Ascending aorta (tissue), 2 donors: Measurements from ENCODE around the gene GLG1. TPM values are rescaled to one million over a fixed set of nuclear protein-coding genes. Genes with fewer than 3 reads are reported as not detected.

Experiments used
- DNase-seq, 2 donors: peaks; one replicate each; pipeline ENCODE4 v3.0.0-alpha.2; 2019; ENCODE audit warnings: low spot score in 2 of 2
- H3K27ac ChIP-seq, 2 donors: fragments of 200-600 bp; sonication (generic); one replicate each; pipeline ENCODE4 v1.5.1; 2016 to 2017; ENCODE audit warnings: mild to moderate bottlenecking in 1 of 2
- H3K27me3 ChIP-seq: fragments of 200-600 bp; sonication (generic); one replicate; pipeline ENCODE4 v1.5.1; 2017
- H3K36me3 ChIP-seq, 2 donors: fragments of 200-600 bp; sonication (generic); one replicate each; pipeline ENCODE4 v1.5.1; 2016
- H3K4me1 ChIP-seq, 2 donors: fragments of 200-600 bp; sonication (generic); one replicate each; pipeline ENCODE4 v1.5.1; 2016 to 2017; ENCODE audit warnings: mild to moderate bottlenecking in 1 of 2
- H3K4me3 ChIP-seq, 2 donors: fragments of 200-600 bp; sonication (generic); one replicate each; pipeline ENCODE4 v1.5.1; 2016 to 2017; ENCODE audit warnings: mild to moderate bottlenecking in 1 of 2
- H3K9me3 ChIP-seq, 2 donors: fragments of 200-600 bp; sonication (generic); one replicate each; pipeline ENCODE4 v1.5.1; 2016
- intact Hi-C: fragments of 100-400 bp; cut with DNase I; formaldehyde crosslinking; loops from one replicate; pipeline ENCODE4 v1.15.1; 2023
- total RNA-seq: library from RNA; depleted of rRNA; stranded (reverse); fragments of >200 nt; gene quantifications from one replicate; pipeline ENCODE4 v1.1.0, GENCODE V29; 2016
- TF ChIP-seq, protein P1 (sequence below), 3 experiments: fragments of 200-600 bp in 2 of 3; fragments of 450-650 bp in 1 of 3; sonication (generic) in 2 of 3; IDR thresholded peaks; one replicate each; pipeline ENCODE4 v1.5.1; 2016 to 2019; ENCODE audit warnings: antibody characterized with exemption in 3 of 3, mild to moderate bottlenecking in 1 of 3, moderate library complexity in 1 of 3

Gene GLG1
- total RNA-seq, 1 donor from 2014 or later, result 77.0 TPM

DNA sequence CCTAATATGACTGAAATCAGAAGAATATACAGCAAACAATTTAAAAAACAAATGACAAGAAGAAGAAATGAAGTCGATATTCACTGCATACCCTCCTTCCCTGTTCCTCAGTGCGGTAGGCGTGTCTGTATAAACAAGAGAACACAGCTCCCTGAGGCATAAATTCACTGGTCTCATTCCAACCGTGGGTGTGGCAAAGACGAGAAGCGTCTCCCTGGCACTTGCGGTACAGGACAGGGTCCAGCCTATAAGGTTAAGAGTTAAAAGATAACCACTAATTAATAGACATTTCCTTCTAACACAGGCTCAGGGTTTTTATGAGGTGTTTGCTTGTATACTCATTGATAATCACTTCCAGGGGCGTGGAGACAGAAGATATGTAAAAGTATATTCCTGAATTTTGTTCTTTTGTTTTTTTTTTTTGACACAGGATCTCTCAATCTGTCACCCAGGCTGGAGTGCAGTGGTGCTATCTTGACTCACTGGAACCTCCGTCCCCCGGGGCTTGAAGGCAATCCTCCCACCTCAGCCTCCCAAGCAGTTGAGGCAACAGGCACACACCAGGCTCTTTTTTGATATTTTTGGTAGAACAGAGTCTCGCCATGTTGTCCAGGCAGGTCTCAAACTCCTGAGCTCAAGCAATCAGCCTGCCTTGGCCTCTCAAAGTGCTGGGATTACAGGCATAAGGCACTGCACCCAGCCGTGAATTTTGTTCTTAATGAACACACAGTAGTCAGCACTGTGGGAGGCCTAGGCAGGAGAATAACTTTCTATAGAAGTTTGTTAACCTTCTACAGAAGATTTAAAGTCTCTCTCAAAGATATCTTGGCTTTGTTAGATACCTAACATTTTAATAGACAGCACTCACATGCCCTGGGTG lies 126.5 kb downstream of the GLG1 start:
- intact Hi-C loops, result no loop called here
- Histone ChIP-seq H3K4me3 (no peak overlapping the region), H3K4me1 (no peaks in the 10 kb centered on the region), H3K27me3 (no peaks in the 10 kb centered on the region), H3K36me3 (peaks cover 37 to 49% of the 10 kb centered on the region in 2 donors), H3K27ac (no peak overlapping the region), H3K9me3 (no peaks in the 10 kb centered on the region)
- no peak for DNase-seq
- TF ChIP-seq, protein P1, sequence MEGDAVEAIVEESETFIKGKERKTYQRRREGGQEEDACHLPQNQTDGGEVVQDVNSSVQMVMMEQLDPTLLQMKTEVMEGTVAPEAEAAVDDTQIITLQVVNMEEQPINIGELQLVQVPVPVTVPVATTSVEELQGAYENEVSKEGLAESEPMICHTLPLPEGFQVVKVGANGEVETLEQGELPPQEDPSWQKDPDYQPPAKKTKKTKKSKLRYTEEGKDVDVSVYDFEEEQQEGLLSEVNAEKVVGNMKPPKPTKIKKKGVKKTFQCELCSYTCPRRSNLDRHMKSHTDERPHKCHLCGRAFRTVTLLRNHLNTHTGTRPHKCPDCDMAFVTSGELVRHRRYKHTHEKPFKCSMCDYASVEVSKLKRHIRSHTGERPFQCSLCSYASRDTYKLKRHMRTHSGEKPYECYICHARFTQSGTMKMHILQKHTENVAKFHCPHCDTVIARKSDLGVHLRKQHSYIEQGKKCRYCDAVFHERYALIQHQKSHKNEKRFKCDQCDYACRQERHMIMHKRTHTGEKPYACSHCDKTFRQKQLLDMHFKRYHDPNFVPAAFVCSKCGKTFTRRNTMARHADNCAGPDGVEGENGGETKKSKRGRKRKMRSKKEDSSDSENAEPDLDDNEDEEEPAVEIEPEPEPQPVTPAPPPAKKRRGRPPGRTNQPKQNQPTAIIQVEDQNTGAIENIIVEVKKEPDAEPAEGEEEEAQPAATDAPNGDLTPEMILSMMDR (IDR thresholded peaks at IDR 0.05), result no peak

DNA sequence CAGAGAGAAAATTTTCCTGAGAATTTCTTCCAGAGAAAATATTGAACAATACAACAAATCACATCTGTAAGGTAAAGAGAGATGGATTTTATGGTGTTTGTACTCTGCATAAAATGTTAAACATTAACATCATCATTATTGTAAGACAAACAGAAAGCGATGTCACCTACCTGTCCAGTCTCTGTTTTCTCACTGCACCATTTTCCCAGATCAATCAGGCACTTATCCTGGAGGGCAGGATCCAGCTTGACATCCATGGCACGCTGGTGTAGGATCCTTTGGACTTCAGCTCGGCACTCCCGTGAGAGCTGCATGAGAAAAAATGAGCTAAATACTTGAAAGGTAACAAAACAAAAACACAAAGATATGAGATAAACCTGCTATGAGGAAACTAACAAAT lies 129.7 kb downstream of the GLG1 start:
- Histone ChIP-seq H3K36me3 (peaks cover 52 to 56% of the 10 kb centered on the region in 2 donors), H3K9me3 (no peaks in the 10 kb centered on the region), H3K27me3 (no peaks in the 10 kb centered on the region), H3K4me1 (no peaks in the 10 kb centered on the region), H3K27ac (no peak overlapping the region), H3K4me3 (no peak overlapping the region)
- DNase-seq, result no peak
- TF ChIP-seq, protein P1 (IDR thresholded peaks at IDR 0.05), result no peak
- intact Hi-C loops, result no loop called here

DNA sequence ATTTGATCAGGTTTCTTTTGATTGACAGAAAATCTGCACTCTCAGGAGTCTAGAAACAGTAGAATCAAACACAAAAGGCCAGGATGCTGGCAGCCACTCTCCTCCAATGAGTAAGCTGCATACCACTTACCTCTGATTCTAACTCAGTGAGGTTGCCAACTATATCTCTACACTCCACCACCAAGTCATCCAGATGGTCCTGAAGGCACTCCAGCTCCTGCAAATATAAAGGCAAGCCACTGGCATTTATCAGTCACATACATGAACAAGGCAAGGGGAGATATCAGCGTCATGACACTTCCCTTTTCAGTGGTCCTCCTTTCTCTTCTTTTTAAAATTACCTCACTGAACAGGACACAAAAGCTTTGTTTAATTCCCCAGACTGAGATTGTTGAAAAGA lies 132.5 kb downstream of the GLG1 start:
- Histone ChIP-seq H3K27ac (no peak overlapping the region), H3K4me1 (no peaks in the 10 kb centered on the region), H3K27me3 (no peaks in the 10 kb centered on the region), H3K36me3 (peaks cover 64 to 74% of the 10 kb centered on the region in 2 donors), H3K4me3 (no peak overlapping the region), H3K9me3 (no peaks in the 10 kb centered on the region)
- TF ChIP-seq, protein P1 (IDR thresholded peaks at IDR 0.05), result no peak
- no peak for DNase-seq
- intact Hi-C loops, result no loop called here

DNA sequence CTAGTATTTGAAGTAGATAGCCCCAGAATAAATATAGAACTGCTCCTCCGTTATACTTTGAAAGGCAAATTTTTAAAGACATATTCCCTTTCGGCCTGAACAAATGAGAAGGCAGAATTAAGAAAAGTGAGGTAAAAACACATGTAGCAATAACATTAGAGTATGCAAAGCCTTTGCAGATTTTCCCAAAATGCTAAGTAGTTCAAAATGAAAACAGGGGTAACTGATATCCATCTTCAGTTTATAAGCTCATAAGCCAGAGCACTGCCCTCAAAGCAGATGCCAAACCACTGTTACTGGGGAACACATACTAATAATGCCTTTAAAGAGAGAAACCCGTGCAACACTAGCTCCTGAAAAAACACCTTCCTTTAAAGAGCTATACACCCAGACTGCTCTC lies 134.4 kb downstream of the GLG1 start:
- H3K4me1 ChIP-seq, result no peaks in the 10 kb centered on the region
- no peak overlapping the region for H3K27ac ChIP-seq
- no peak for DNase-seq
- TF ChIP-seq, protein P1 (IDR thresholded peaks at IDR 0.05), result no peak
- no peaks in the 10 kb centered on the region for H3K27me3 ChIP-seq
- peaks cover 68 to 93% of the 10 kb centered on the region in 2 donors for H3K36me3 ChIP-seq
- intact Hi-C loops, result no loop called here
- H3K9me3 ChIP-seq, result no peaks in the 10 kb centered on the region
- no peak overlapping the region for H3K4me3 ChIP-seq

DNA sequence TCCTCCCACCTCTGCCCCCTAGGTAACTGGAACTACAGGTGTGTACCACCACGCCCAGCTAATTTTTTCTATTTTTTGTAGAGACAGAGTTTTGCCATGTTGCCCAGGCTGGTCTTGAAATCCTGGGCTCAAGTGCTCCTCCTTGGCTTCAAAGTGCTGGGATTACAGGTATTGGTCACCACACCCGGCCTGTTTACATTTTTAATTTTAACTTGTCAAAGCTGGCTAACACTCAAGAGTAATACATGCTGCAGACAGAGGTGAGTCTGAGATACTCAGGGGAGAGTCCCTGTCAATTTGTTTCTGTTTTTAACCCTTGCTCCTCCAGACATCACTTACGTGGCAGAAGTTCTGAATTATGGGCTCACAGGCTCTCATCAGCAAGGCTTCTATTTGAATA lies 134.9 kb downstream of the GLG1 start:
- intact Hi-C loops, result no loop called here
- peaks cover 68 to 94% of the 10 kb centered on the region in 2 donors for H3K36me3 ChIP-seq
- H3K9me3 ChIP-seq, result no peaks in the 10 kb centered on the region
- H3K4me1 ChIP-seq, result no peaks in the 10 kb centered on the region
- TF ChIP-seq, protein P1 (IDR thresholded peaks at IDR 0.05), result no peak
- no peaks in the 10 kb centered on the region for H3K27me3 ChIP-seq
- no peak overlapping the region for H3K4me3 ChIP-seq
- DNase-seq, result no peak
- H3K27ac ChIP-seq, result no peak overlapping the region
